Head of caudate nucleus (tissue), 42 donors: ENCODE results near the gene LRRC8A.

Experiments
- DNase-seq, 42 donors: peaks; one replicate each; pipeline versions ENCODE4 v3.0.0 to v3.0.0-alpha.2; 2020 to 2021; ENCODE audit warnings: mixed read lengths in 7 of 42
- intact Hi-C: fragments of 100-400 bp; cut with DNase I; formaldehyde crosslinking; loops from one replicate; pipeline ENCODE4 v1.15.0; 2022

LRRC8A gene

GRCh38 chr9:128913995-128914772 is 32.3 kb downstream of the LRRC8A start:
- no peak for DNase-seq
- intact Hi-C loops: no loop called here

GRCh38 chr9:128916204-128916603 is 34.3 kb downstream of the LRRC8A start:
- DNase-seq: peak in 3 of 42 donors; percentile 31 to 57 (median 32)
- intact Hi-C loops: no loop called here

GRCh38 chr9:128916745-128917144 is 34.8 kb downstream of the LRRC8A start:
- no peak for DNase-seq
- intact Hi-C loops: no loop called here

- intact Hi-C loops: no loop called here
- peak in 39 of 42 donors; percentile 20 to 83 (median 57) for DNase-seq
Measured at GRCh38 chr9:128917151-128917849, 35.4 kb downstream of the LRRC8A start.

GRCh38 chr9:128918921-128919320 is 37.0 kb downstream of the LRRC8A start:
- DNase-seq: no peak
- intact Hi-C loops: no loop called here

- intact Hi-C loops: loop anchor here (5.0 kb wide), 1 partner anchor 37 kb away; the partner anchor contains the start of genes KYAT1 and LRRC8A
- DNase-seq: no peak
Measured at GRCh38 chr9:128919402-128920089, 37.6 kb downstream of the LRRC8A start.

GRCh38 chr9:128920381-128921058 is 38.6 kb downstream of the LRRC8A start, which contains the start of gene PHYHD1:
Gene PHYHD1, plus strand, starts transcription at chr9:128920982. Its CDS starts 1,342 bp downstream, at chr9:128922324.
- intact Hi-C loops: loop anchor here (5.0 kb wide), 1 partner anchor 38 kb away; the partner anchor contains the start of genes KYAT1 and LRRC8A

GRCh38 chr9:128921881-128922763 is 40.2 kb downstream of the LRRC8A start:
- intact Hi-C loops: loop anchor here (5.0 kb wide), 1 partner anchor 40 kb away; the partner anchor contains the start of genes KYAT1 and LRRC8A
- DNase-seq: peak in 6 of 42 donors; percentile 19 to 50 (median 31)

More at GRCh38 chr9:128920381-128921058, 38.6 kb downstream of the LRRC8A start, which contains the start of gene PHYHD1:
- DNase-seq: peak; percentile 42 to 92 (median 78)

GRCh38 chr9:128923493-128923883 is 41.6 kb downstream of the LRRC8A start:
- no peak for DNase-seq
- intact Hi-C loops: loop anchor here (5.0 kb wide), 1 partner anchor 41 kb away; the partner anchor contains the start of genes KYAT1 and LRRC8A

- peak in 41 of 42 donors; percentile 41 to 86 (median 66) for DNase-seq
- intact Hi-C loops: loop anchor here (5.0 kb wide), 1 partner anchor 66 kb away; no protein-coding TSS in a partner anchor
Measured at GRCh38 chr9:128927731-128928411, 45.9 kb downstream of the LRRC8A start.

GRCh38 chr9:128928624-128929023 is 46.7 kb downstream of the LRRC8A start:
- peak in 13 of 42 donors; percentile 32 to 71 (median 49) for DNase-seq
- intact Hi-C loops: loop anchor here (5.0 kb wide), 1 partner anchor 66 kb away; no protein-coding TSS in a partner anchor

GRCh38 chr9:128929560-128929959 is 47.6 kb downstream of the LRRC8A start:
- DNase-seq: no peak
- intact Hi-C loops: loop anchor here (5.0 kb wide), 1 partner anchor 67 kb away; no protein-coding TSS in a partner anchor

GRCh38 chr9:128933731-128934130 is 51.8 kb downstream of the LRRC8A start:
- intact Hi-C loops: no loop called here
- DNase-seq: no peak

- DNase-seq: peak in 1 of 42 donors; percentile 5
- intact Hi-C loops: no loop called here
Measured at GRCh38 chr9:128936171-128936865, 54.4 kb downstream of the LRRC8A start.

GRCh38 chr9:128937310-128938165 is 55.6 kb downstream of the LRRC8A start:
- DNase-seq: peak in 1 of 42 donors; percentile 6
- intact Hi-C loops: no loop called here
